Midbrain (tissue), 1 donor: Measurements from ENCODE around the gene CFAP65.

Experiments used
- DNase-seq: peaks from one replicate; lab custom pipeline; 2025; lab: John Stamatoyannopoulos, UW

CFAP65 gene

GRCh38 chr2:219030177-219030940 is 11.0 kb downstream of the CFAP65 start:
- no peak for DNase-seq

GRCh38 chr2:219029829-219030165 is 11.5 kb downstream of the CFAP65 start:
- peak; percentile 79 for DNase-seq

- no peak for DNase-seq
Measured at GRCh38 chr2:219028996-219029828, 12.1 kb downstream of the CFAP65 start.

GRCh38 chr2:219028141-219028540 is 13.2 kb downstream of the CFAP65 start:
- no peak for DNase-seq

- no peak for DNase-seq
Measured at GRCh38 chr2:219027511-219028055, 13.7 kb downstream of the CFAP65 start.

- no peak for DNase-seq
Measured at GRCh38 chr2:219026946-219027345, 14.4 kb downstream of the CFAP65 start.

- peak; percentile 87 for DNase-seq
Measured at GRCh38 chr2:219025637-219026585, 15.4 kb downstream of the CFAP65 start.

- no peak for DNase-seq
Measured at GRCh38 chr2:219024059-219024458, 17.3 kb downstream of the CFAP65 start.

GRCh38 chr2:219023045-219023605 is 18.2 kb downstream of the CFAP65 start:
- no peak for DNase-seq

- no peak for DNase-seq
Measured at GRCh38 chr2:219022616-219023015, 18.7 kb downstream of the CFAP65 start.

- DNase-seq = no peak
Measured at GRCh38 chr2:219022041-219022440, 19.3 kb downstream of the CFAP65 start.

- DNase-seq = no peak
Measured at GRCh38 chr2:219021591-219021990, 19.7 kb downstream of the CFAP65 start.

GRCh38 chr2:219020604-219021365 is 20.5 kb downstream of the CFAP65 start:
- no peak for DNase-seq

GRCh38 chr2:219019436-219019835 is 21.9 kb downstream of the CFAP65 start:
- DNase-seq = no peak

GRCh38 chr2:219018726-219019125 is 22.6 kb downstream of the CFAP65 start:
- DNase-seq = no peak

GRCh38 chr2:219018286-219018685 is 23.0 kb downstream of the CFAP65 start:
- no peak for DNase-seq

- DNase-seq = peak; percentile 76
Measured at GRCh38 chr2:219017201-219017931, 23.9 kb downstream of the CFAP65 start.

- DNase-seq = no peak
Measured at GRCh38 chr2:219016721-219017120, 24.6 kb downstream of the CFAP65 start.

- DNase-seq = no peak
Measured at GRCh38 chr2:219010873-219011272, 30.4 kb downstream of the CFAP65 start.

GRCh38 chr2:219010162-219010756 is 31.1 kb downstream of the CFAP65 start:
- DNase-seq = no peak
